A549 treated with Mapracorat at 1 μM for 4 hours (cell line): ENCODE results near the gene SHC4. TPM values are rescaled to one million over a fixed set of nuclear protein-coding genes. Genes with fewer than 3 reads are reported as not detected.

Source experiments
- total RNA-seq: library from RNA; stranded (reverse); fragments of 200-300 nt; extraction: Qiagen RNA extraction; gene quantifications from 5 replicates; pipeline ENCODE4 v1.2.3, GENCODE V29; 2022

SHC4 gene
- total RNA-seq, result 0.74 to 1.4 TPM (median 1.1 TPM) in 5 replicates

GRCh38 chr15:48963524-48964113 lies at the start of gene SHC4:
TSS of gene SHC4 (minus strand) at chr15:48963919. CDS start at chr15:48963015, 904 bp downstream.

GRCh38 chr15:48877630-48878595 lies 85.8 kb downstream of the SHC4 start, which contains the start of gene EID1:
TSS of gene EID1 (plus strand) at chr15:48878134. CDS start at chr15:48878177, 43 bp downstream.

GRCh38 chr15:48810414-48811324 lies 153.1 kb downstream of the SHC4 start, which contains the start of gene CEP152:
TSS of gene CEP152 (minus strand) at chr15:48811069. CDS start at chr15:48805649, 5,420 bp downstream.

Other genes with a start within 250 kb of the SHC4 start
- 3.2 to 4.7 TPM (median 3.4 TPM) in 5 replicates for gene CEP152, start 152.8 kb downstream of the SHC4 start, total RNA-seq
- 101 to 118 TPM (median 107 TPM) in 5 replicates for gene EID1, start 85.8 kb downstream of the SHC4 start, total RNA-seq
- 5.2 to 9.4 TPM (median 7.4 TPM) in 5 replicates for gene SECISBP2L, start 82.5 kb upstream of the SHC4 start, total RNA-seq
- gene COPS2, start 191.7 kb upstream of the SHC4 start, total RNA-seq, result 54.1 to 82.9 TPM (median 61.1 TPM) in 5 replicates
- 19.0 to 24.1 TPM (median 21.7 TPM) in 5 replicates for gene GALK2, start 206.3 kb upstream of the SHC4 start, total RNA-seq